ENCODE measurements around the gene RFLNA.

DNA sequence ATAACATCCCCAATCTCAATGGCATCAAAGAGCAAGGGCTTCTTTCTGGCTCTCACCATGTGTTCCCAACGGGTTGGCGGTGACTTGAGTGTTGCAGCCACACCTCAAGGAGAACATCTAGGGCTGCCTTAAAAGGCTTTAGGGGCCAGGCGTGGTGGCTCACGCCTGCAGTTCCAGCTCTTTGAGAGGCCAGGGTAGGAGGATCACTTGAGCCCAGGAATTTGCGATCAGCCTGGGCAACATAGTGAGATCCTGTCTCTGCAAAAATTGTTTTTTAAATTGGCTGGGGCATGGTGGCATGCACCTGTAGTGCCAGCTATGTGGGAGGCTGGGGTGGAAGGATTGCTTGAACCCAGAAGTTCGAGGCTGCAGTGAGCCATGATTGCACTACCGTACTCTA, 14.9 kb downstream of the RFLNA start:
- no peak for TF ChIP-seq TCF7L2 (IDR thresholded peaks at IDR 0.05; ENCODE audit: low read depth, low read length)
- no peak for TF ChIP-seq POLR2AphosphoS5 (IDR thresholded peaks at IDR 0.05; ENCODE audit: low read depth, low read length)
- TF ChIP-seq, protein P1, sequence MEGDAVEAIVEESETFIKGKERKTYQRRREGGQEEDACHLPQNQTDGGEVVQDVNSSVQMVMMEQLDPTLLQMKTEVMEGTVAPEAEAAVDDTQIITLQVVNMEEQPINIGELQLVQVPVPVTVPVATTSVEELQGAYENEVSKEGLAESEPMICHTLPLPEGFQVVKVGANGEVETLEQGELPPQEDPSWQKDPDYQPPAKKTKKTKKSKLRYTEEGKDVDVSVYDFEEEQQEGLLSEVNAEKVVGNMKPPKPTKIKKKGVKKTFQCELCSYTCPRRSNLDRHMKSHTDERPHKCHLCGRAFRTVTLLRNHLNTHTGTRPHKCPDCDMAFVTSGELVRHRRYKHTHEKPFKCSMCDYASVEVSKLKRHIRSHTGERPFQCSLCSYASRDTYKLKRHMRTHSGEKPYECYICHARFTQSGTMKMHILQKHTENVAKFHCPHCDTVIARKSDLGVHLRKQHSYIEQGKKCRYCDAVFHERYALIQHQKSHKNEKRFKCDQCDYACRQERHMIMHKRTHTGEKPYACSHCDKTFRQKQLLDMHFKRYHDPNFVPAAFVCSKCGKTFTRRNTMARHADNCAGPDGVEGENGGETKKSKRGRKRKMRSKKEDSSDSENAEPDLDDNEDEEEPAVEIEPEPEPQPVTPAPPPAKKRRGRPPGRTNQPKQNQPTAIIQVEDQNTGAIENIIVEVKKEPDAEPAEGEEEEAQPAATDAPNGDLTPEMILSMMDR (IDR thresholded peaks at IDR 0.05): no peak
